Uterus (tissue), 4 donors: Measurements from ENCODE around the gene CDCA4. TPM values are rescaled to one million over a fixed set of nuclear protein-coding genes. Genes with fewer than 3 reads are reported as not detected.

Experiments
- DNase-seq, 2 donors: peaks; one replicate each; pipeline ENCODE4 v3.0.0-alpha.2; 2019 to 2020
- H3K27ac ChIP-seq, 2 donors: fragments of 200-600 bp; sonication (generic); 1 replicate in 1 of 2; 2 replicates in 1 of 2; pipeline ENCODE4 v1.5.1; 2016 to 2018
- H3K27me3 ChIP-seq, 2 donors: fragments of 200-600 bp; sonication (generic); one replicate each; pipeline ENCODE4 v1.5.1; 2018 to 2019; ENCODE audit warnings: control low read depth in 1 of 2
- H3K36me3 ChIP-seq, 2 donors: fragments of 200-600 bp; sonication (generic); one replicate each; pipeline ENCODE4 v1.5.1; 2019; ENCODE audit warnings: control low read depth in 1 of 2
- H3K4me1 ChIP-seq, 2 donors: fragments of 200-600 bp; sonication (generic); one replicate each; pipeline ENCODE4 v1.5.1; 2018 to 2019; ENCODE audit warnings: control low read depth in 1 of 2
- H3K4me3 ChIP-seq, 2 donors: fragments of 200-600 bp; sonication (generic); 1 replicate in 1 of 2; 2 replicates in 1 of 2; pipeline ENCODE4 v1.5.1; 2018 to 2019; ENCODE audit warnings: mild to moderate bottlenecking in 1 of 2
- H3K9me3 ChIP-seq, 2 donors: fragments of 200-600 bp; sonication (generic); one replicate each; pipeline ENCODE4 v1.5.1; 2019; ENCODE audit warnings: control low read depth in 1 of 2
- POLR2A ChIP-seq, 2 donors: fragments of 450-650 bp; IDR thresholded peaks; one replicate each; pipeline ENCODE4 v1.6.1; 2016; ENCODE audit warnings: antibody characterized with exemption in 2 of 2, mild to moderate bottlenecking in 1 of 2, moderate library complexity in 1 of 2
- intact Hi-C: fragments of 100-400 bp; cut with DNase I; formaldehyde crosslinking; loops from one replicate; pipeline ENCODE4 v1.15.1; 2023; ENCODE audit warnings: low total_unique reads
- total RNA-seq, 4 donors: library from RNA; depleted of rRNA in 3 of 4; stranded (reverse); fragments of >200 nt in 3 of 4; gene quantifications; one replicate each; pipeline versions ENCODE4 v1.1.0 to v1.2.4, GENCODE V29; 2014 to 2023
- TF ChIP-seq, protein P1 (sequence below), 4 experiments: fragments of 200-600 bp in 2 of 4; fragments of 450-650 bp in 2 of 4; sonication (generic) in 2 of 4; IDR thresholded peaks; one replicate each; pipeline ENCODE4 v1.5.1; 2016 to 2019; ENCODE audit warnings: antibody characterized with exemption in 4 of 4, mild to moderate bottlenecking in 2 of 4, moderate library complexity in 1 of 4
- donor health status: DM: yes; HTN: yes; CAD: no.

The CDCA4 gene
- total RNA-seq, 4 donors from 2014 or later: 2.3 to 43.3 (median 10.3) TPM

DNA sequence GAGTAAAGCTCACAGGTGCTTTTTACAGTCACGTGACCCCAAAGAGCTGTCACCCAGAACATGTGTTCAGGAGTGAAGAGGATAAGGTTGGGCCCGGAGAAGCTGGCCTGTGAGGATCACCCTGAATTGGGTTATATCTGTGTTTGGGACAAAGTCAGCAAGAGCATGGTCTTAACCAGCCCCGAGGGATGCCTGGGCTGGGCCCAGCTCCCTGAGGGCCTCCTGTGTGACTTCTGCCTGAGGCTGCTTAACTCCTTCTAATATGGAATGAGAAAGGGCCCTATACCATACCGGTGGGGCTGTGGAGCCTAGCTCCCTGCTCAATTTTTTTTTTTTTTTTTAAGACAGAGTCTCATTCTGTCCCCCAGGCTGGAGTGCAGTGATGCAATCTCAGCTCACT is 2.5 kb downstream of the CDCA4 start:
- no peak for TF ChIP-seq POLR2A (IDR thresholded peaks at IDR 0.05)
- TF ChIP-seq, protein P1, sequence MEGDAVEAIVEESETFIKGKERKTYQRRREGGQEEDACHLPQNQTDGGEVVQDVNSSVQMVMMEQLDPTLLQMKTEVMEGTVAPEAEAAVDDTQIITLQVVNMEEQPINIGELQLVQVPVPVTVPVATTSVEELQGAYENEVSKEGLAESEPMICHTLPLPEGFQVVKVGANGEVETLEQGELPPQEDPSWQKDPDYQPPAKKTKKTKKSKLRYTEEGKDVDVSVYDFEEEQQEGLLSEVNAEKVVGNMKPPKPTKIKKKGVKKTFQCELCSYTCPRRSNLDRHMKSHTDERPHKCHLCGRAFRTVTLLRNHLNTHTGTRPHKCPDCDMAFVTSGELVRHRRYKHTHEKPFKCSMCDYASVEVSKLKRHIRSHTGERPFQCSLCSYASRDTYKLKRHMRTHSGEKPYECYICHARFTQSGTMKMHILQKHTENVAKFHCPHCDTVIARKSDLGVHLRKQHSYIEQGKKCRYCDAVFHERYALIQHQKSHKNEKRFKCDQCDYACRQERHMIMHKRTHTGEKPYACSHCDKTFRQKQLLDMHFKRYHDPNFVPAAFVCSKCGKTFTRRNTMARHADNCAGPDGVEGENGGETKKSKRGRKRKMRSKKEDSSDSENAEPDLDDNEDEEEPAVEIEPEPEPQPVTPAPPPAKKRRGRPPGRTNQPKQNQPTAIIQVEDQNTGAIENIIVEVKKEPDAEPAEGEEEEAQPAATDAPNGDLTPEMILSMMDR (IDR thresholded peaks at IDR 0.05): no peak

DNA sequence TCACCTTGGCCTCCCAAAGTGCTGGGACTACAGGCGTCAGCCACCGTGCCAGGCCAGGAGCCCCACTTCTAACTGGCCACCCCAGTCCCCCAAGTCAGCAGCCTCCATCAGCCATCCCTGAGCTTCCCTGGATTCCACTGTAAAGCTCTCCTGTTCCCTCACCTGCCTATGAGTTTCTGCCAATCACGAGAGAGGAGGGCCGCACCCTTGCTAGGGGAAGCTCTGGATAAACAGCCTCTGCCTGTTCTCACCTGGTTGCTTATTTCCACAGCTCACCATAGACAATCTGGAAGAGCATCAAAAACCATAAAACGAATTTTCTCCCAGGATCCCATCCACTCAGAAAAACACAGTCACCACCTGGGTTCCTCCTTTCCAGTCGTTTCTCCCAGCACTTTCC is 5.0 kb downstream of the CDCA4 start:
- Histone ChIP-seq H3K27ac (no peak overlapping the region), H3K4me3 (no peak overlapping the region), H3K4me1 (peaks cover 0 to 12% of the 10 kb centered on the region in 2 donors), H3K36me3 (no peaks in the 10 kb centered on the region), H3K27me3 (no peaks in the 10 kb centered on the region), H3K9me3 (no peaks in the 10 kb centered on the region)
- DNase-seq: no peak
- TF ChIP-seq, protein P1 (IDR thresholded peaks at IDR 0.05): no peak
- no peak for TF ChIP-seq POLR2A (IDR thresholded peaks at IDR 0.05)
- intact Hi-C loops: no loop called here

More for the DNA sequence above, 2.5 kb downstream of the CDCA4 start:
- Histone ChIP-seq H3K27ac (no peak overlapping the region), H3K4me3 (no peak overlapping the region), H3K9me3 (no peaks in the 10 kb centered on the region), H3K27me3 (no peaks in the 10 kb centered on the region), H3K36me3 (no peaks in the 10 kb centered on the region), H3K4me1 (peaks cover 0 to 12% of the 10 kb centered on the region in 2 donors)
- no peak for DNase-seq
- intact Hi-C loops: no loop called here

DNA sequence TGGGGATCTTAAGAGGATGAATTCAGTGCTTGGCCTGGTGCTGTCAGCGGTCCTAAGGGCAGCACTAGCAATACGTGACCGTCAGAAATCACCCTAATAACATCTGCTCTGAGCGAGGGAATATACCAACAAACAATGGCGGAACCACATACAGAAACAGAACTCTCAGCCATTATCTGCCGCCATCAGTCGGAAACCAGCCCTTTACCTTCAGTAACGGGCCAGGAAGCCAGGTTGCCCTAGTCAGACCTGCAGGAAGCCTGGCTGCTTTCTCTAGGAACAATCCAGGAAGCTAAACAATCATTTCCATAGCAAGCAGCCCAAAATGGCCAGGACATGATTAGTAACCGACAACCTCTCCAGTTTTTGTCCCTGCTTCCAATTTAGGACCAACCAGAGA is 5.6 kb downstream of the CDCA4 start:
- intact Hi-C loops: no loop called here
- DNase-seq: no peak

DNA sequence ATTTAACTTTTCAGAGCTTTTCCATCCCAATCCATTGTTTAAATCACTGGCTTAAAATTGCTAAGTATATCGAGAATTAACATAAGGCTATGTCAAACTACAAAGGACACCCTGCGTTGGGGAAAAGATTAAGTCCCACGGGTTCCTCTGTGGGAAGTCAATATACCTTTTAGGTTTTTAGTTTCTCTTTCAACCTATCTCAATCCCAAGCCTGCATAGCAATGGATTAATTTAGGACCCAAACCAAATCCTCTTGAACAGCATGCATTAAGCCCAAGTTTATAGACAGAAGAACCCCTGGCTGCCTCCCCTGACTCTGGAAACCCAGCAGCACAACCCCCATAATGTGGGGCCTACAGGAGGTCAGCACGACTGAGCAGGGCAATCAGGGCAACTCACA is 6.3 kb downstream of the CDCA4 start:
- no peaks in the 10 kb centered on the region for H3K9me3 ChIP-seq
- intact Hi-C loops: no loop called here

More for the DNA sequence above, 5.6 kb downstream of the CDCA4 start:
- peaks cover 0 to 12% of the 10 kb centered on the region in 2 donors for H3K4me1 ChIP-seq
- H3K27ac ChIP-seq: no peak overlapping the region
- H3K36me3 ChIP-seq: no peaks in the 10 kb centered on the region
- H3K9me3 ChIP-seq: no peaks in the 10 kb centered on the region
- TF ChIP-seq, protein P1 (IDR thresholded peaks at IDR 0.05): no peak
- TF ChIP-seq POLR2A (IDR thresholded peaks at IDR 0.05): no peak
- no peaks in the 10 kb centered on the region for H3K27me3 ChIP-seq
- no peak overlapping the region for H3K4me3 ChIP-seq

DNA sequence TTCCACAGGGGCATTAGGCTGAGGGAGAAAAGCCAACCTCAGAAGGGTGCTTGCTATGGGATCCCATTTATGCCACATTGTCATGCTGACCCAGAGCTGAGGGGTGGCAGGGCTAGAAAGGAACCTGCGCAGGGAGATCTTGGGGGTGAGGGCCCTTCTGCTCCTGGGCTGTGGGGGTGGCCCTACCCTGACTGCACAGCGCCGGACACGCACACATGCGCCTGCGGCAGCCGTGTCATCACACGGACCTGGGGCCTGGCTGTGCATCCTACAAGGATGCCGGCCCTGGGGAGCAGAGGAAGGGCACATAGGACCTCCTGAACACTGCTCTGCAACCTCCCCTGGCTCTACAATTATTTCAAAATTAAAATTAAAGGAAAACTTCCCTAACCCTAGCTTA is 6.9 kb downstream of the CDCA4 start:
- Histone ChIP-seq H3K27me3 (no peaks in the 10 kb centered on the region), H3K36me3 (no peaks in the 10 kb centered on the region), H3K27ac (no peak overlapping the region), H3K4me3 (no peak overlapping the region), H3K4me1 (peaks cover 0 to 3% of the 10 kb centered on the region in 2 donors), H3K9me3 (no peaks in the 10 kb centered on the region)
- DNase-seq: no peak
- intact Hi-C loops: no loop called here
- no peak for TF ChIP-seq POLR2A (IDR thresholded peaks at IDR 0.05)
- TF ChIP-seq, protein P1 (IDR thresholded peaks at IDR 0.05): no peak

More for the DNA sequence above, 6.3 kb downstream of the CDCA4 start:
- TF ChIP-seq POLR2A (IDR thresholded peaks at IDR 0.05): no peak
- TF ChIP-seq, protein P1 (IDR thresholded peaks at IDR 0.05): no peak
- Histone ChIP-seq H3K4me1 (peaks cover 0 to 7% of the 10 kb centered on the region in 2 donors), H3K27ac (no peak overlapping the region), H3K27me3 (no peaks in the 10 kb centered on the region), H3K36me3 (no peaks in the 10 kb centered on the region), H3K4me3 (no peak overlapping the region)
- DNase-seq: no peak
